ENCODE measurements around the gene AHDC1.

Gene AHDC1

GRCh38 chr1:27527890-27528817, 75.8 kb downstream of the AHDC1 start (continued):
- TF ChIP-seq ZBTB8A (tag by site-specific recombination; IDR thresholded peaks at IDR 0.05) (peak; percentile 76), OSR2 (tag by site-specific recombination; IDR thresholded peaks at IDR 0.05) (peak; percentile 6; the same call in 1 of the 2 replicates), ZNF175 (tag by site-specific recombination; IDR thresholded peaks at IDR 0.05) (no peak), ZNF621 (tag by site-specific recombination; IDR thresholded peaks at IDR 0.05) (no peak), ZNF211 (tag by site-specific recombination; IDR thresholded peaks at IDR 0.05; ENCODE audit: low read depth) (no peak), ZBTB26 (tag by site-specific recombination; optimal IDR thresholded peaks at IDR 0.05) (peak; percentile 84), ZSCAN30 (tag by site-specific recombination; IDR thresholded peaks at IDR 0.05) (0 out of 2 replicates have a peak, but pooled peaks have one; percentile 46), SP3 (tag by site-specific recombination; IDR thresholded peaks at IDR 0.05) (peak; percentile 57), CTCF (tag by site-specific recombination; IDR thresholded peaks at IDR 0.05) (peak; percentile 60), GLIS1 (tag by site-specific recombination; IDR thresholded peaks at IDR 0.05) (peak; percentile 91), SCRT2 (tag by site-specific recombination; IDR thresholded peaks at IDR 0.05) (peak; percentile 91), ZBTB10 (tag by site-specific recombination; IDR thresholded peaks at IDR 0.05) (peak; percentile 21; the same call in 1 of the 2 replicates), PRDM10 (tag by site-specific recombination; IDR thresholded peaks at IDR 0.05) (0 out of 2 replicates have a peak, but pooled peaks have one; percentile 9), PBX3 (CRISPR knock-in tag; IDR thresholded peaks at IDR 0.05) (0 out of 2 replicates have a peak, but pooled peaks have one; percentile 22), ZNF561 (tag by site-specific recombination; IDR thresholded peaks at IDR 0.05; ENCODE audit: borderline replicate concordance) (peak; percentile 72), ZNF398 (tag by site-specific recombination; IDR thresholded peaks at IDR 0.05) (peak; percentile 97), ZIC2 (tag by site-specific recombination; IDR thresholded peaks at IDR 0.05) (peak; percentile 50), ZNF239 (tag by site-specific recombination; IDR thresholded peaks at IDR 0.05) (no peak), ZNF549 (tag by site-specific recombination; IDR thresholded peaks at IDR 0.05) (no peak), HOXD13 (CRISPR knock-in tag; IDR thresholded peaks at IDR 0.05; ENCODE audit: borderline replicate concordance) (no peak), KLF10 (tag by site-specific recombination; IDR thresholded peaks at IDR 0.05) (0 out of 2 replicates have a peak, but pooled peaks have one; percentile 35), ZNF16 (tag by site-specific recombination; IDR thresholded peaks at IDR 0.05; ENCODE audit: low read depth) (no peak), ZNF184 (tag by site-specific recombination; IDR thresholded peaks at IDR 0.05) (no peak), EGR2 (tag by site-specific recombination; IDR thresholded peaks at IDR 0.05; ENCODE audit: low read depth) (peak; percentile 76), ZSCAN4 (tag by site-specific recombination; IDR thresholded peaks at IDR 0.05) (peak; percentile 78)
